Ovary (tissue), 3 donors: ENCODE results near the gene RAPGEF4.

ENCODE experiments used
- EP300 ChIP-seq: sonication (generic); formaldehyde crosslinking; IDR thresholded peaks from one replicate; pipeline ENCODE4 v1.6.1; 2017; ENCODE audit warnings: antibody characterized with exemption
- POLR2A ChIP-seq: fragments of 450-650 bp; IDR thresholded peaks from one replicate; pipeline ENCODE4 v1.6.1; 2017; ENCODE audit warnings: antibody characterized with exemption, mild to moderate bottlenecking, moderate library complexity
- TF ChIP-seq, protein P1 (sequence below), 3 donors: fragments of 450-650 bp in 2 of 3; fragments of 200-600 bp in 1 of 3; IDR thresholded peaks; one replicate each; pipeline versions ENCODE4 v1.5.1 to v1.8.0; 2016 to 2022; ENCODE audit warnings: antibody characterized with exemption in 3 of 3, mild to moderate bottlenecking in 1 of 3
- donor health status: DM: no; HTN: no; CAD: no.

DNA sequence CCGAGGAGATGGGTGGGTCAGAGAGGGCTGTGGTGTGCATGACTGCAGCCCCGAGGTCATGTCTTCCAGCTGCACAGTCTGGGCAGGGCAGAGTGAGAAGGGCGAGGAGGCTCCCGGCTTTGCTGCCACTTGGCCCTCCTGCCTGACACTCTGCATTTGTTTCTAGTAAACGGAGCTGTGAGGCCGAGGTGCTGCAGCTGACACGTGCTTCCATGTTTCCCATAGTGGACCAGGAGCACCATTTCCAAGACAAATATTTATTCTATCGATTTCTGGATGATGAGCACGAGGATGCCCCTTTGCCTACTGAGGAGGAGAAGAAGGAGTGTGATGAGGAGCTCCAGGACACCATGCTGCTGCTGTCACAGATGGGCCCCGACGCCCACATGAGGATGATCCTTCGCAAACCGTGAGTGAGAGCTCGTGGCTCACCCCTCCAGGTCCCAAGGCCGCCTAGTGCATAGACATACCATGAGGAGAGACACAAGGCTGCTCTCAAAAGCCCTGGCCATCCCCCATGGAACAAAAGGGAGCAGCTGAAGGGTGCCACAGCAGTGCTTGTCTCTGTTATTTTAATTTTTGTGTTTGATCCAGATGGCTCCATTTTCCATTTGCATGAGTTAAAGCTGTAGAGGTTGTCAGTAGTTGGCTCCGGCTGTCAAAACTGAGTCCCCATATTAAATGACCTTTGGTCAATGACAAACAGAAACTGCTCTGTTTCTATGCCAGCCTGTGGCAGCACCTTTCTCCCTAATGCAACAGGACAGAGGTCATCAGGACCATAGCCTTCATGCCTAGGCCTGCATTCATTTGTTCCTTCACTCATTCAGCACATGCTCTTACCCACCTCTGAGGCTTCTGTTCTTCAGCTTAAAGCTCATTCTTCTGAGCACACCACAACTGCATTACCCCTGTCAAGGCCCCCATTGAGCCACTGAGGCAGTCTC is 231.7 kb downstream of the RAPGEF4 start:
- TF ChIP-seq, protein P1, sequence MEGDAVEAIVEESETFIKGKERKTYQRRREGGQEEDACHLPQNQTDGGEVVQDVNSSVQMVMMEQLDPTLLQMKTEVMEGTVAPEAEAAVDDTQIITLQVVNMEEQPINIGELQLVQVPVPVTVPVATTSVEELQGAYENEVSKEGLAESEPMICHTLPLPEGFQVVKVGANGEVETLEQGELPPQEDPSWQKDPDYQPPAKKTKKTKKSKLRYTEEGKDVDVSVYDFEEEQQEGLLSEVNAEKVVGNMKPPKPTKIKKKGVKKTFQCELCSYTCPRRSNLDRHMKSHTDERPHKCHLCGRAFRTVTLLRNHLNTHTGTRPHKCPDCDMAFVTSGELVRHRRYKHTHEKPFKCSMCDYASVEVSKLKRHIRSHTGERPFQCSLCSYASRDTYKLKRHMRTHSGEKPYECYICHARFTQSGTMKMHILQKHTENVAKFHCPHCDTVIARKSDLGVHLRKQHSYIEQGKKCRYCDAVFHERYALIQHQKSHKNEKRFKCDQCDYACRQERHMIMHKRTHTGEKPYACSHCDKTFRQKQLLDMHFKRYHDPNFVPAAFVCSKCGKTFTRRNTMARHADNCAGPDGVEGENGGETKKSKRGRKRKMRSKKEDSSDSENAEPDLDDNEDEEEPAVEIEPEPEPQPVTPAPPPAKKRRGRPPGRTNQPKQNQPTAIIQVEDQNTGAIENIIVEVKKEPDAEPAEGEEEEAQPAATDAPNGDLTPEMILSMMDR (IDR thresholded peaks at IDR 0.05), result no peak
- TF ChIP-seq EP300 (no peak), POLR2A (no peak)
